Activated CD8-positive, alpha-beta memory T cell treated with anti-CD3 and anti-CD28 coated beads, Interleukin-2, amount 50 U/mL, for 4 hours (primary cell): ENCODE measurements around the gene DNAJC7.
"Not testable (repeated sequence)": the region's sequence is repeated elsewhere in the genome, so short reads cannot be mapped to it uniquely, and the experiment has no call there.

Experiments
- DNase-seq: peaks from one replicate; pipeline ENCODE4 v3.0.0-alpha.2; 2020

The DNAJC7 gene

GRCh38 chr17:42040818-42041217, 23.6 kb upstream of the DNAJC7 start:
- no peak for DNase-seq

GRCh38 chr17:42039794-42040763, 22.8 kb upstream of the DNAJC7 start:
- no peak for DNase-seq

GRCh38 chr17:42038221-42038973, 21.2 kb upstream of the DNAJC7 start:
- no peak for DNase-seq

GRCh38 chr17:42034059-42034458, 16.8 kb upstream of the DNAJC7 start:
- DNase-seq = no peak

- no peak for DNase-seq
Observed at GRCh38 chr17:42031584-42031983, 14.3 kb upstream of the DNAJC7 start.

GRCh38 chr17:42028791-42029127, 11.5 kb upstream of the DNAJC7 start:
- no peak for DNase-seq

GRCh38 chr17:42027961-42028790, 10.9 kb upstream of the DNAJC7 start:
- no peak for DNase-seq

GRCh38 chr17:42027590-42027889, 10.3 kb upstream of the DNAJC7 start:
- no peak for DNase-seq

- DNase-seq = no peak
Observed at GRCh38 chr17:42026857-42027589, 9.8 kb upstream of the DNAJC7 start.

- no peak for DNase-seq
Observed at GRCh38 chr17:42025936-42026335, 8.7 kb upstream of the DNAJC7 start.

GRCh38 chr17:42025191-42025579, 7.9 kb upstream of the DNAJC7 start:
- no peak for DNase-seq

GRCh38 chr17:42023524-42024349, 6.5 kb upstream of the DNAJC7 start:
- DNase-seq = no peak

GRCh38 chr17:42020845-42021244, 3.6 kb upstream of the DNAJC7 start:
- not testable (repeated sequence) for DNase-seq

- peak; percentile 92 for DNase-seq
Observed at GRCh38 chr17:42019509-42020404, 2.5 kb upstream of the DNAJC7 start, which contains the start of gene NKIRAS2. NKIRAS2 (plus strand) TSS chr17:42020090; CDS start chr17:42021578, 1,488 bp downstream.

- no peak for DNase-seq
Observed at GRCh38 chr17:42018988-42019387, 1.7 kb upstream of the DNAJC7 start.

- DNase-seq = no peak
Observed at GRCh38 chr17:42018339-42018738, 1.1 kb upstream of the DNAJC7 start.

- DNase-seq = no peak
Observed at GRCh38 chr17:42017866-42018200, 594 bp upstream of the DNAJC7 start.

GRCh38 chr17:42016411-42016831, 818 bp downstream of the DNAJC7 start:
- DNase-seq = no peak

- DNase-seq = not testable (repeated sequence)
Observed at GRCh38 chr17:42013740-42014139, 3.5 kb downstream of the DNAJC7 start.

- not testable (repeated sequence) for DNase-seq
Observed at GRCh38 chr17:42012363-42012762, 4.9 kb downstream of the DNAJC7 start.
